ENCODE data around the gene ZNF844. TPM values are rescaled to one million over a fixed set of nuclear protein-coding genes. Genes with fewer than 3 reads are reported as not detected.
A peak's percentile ranks its signal among the peaks of the same experiment; 100 is the strongest.

ZNF844 gene
- total RNA-seq, 1 donor from 2014 or later: 9.4 TPM

GRCh38 chr19:12113121-12113520 lies 48.6 kb downstream of the ZNF844 start:
- Mint-ChIP-seq H3K4me3 (no peak overlapping the region), H3K4me1 (no peaks in the 10 kb centered on the region), H3K27ac (ENCODE audit: unreplicated experiment) (no peak overlapping the region), H3K36me3 (ENCODE audit: low read depth) (peaks cover 66% of the 10 kb centered on the region), H3K9me3 (peaks cover 23% of the 10 kb centered on the region), H3K27me3 (ENCODE audit: low read depth) (no peaks in the 10 kb centered on the region)
- TF ChIP-seq, protein P1, sequence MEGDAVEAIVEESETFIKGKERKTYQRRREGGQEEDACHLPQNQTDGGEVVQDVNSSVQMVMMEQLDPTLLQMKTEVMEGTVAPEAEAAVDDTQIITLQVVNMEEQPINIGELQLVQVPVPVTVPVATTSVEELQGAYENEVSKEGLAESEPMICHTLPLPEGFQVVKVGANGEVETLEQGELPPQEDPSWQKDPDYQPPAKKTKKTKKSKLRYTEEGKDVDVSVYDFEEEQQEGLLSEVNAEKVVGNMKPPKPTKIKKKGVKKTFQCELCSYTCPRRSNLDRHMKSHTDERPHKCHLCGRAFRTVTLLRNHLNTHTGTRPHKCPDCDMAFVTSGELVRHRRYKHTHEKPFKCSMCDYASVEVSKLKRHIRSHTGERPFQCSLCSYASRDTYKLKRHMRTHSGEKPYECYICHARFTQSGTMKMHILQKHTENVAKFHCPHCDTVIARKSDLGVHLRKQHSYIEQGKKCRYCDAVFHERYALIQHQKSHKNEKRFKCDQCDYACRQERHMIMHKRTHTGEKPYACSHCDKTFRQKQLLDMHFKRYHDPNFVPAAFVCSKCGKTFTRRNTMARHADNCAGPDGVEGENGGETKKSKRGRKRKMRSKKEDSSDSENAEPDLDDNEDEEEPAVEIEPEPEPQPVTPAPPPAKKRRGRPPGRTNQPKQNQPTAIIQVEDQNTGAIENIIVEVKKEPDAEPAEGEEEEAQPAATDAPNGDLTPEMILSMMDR (conservative IDR thresholded peaks at IDR 0.05): no peak
- DNase-seq (ENCODE audit: low read depth, low spot score): no peak

DNA sequence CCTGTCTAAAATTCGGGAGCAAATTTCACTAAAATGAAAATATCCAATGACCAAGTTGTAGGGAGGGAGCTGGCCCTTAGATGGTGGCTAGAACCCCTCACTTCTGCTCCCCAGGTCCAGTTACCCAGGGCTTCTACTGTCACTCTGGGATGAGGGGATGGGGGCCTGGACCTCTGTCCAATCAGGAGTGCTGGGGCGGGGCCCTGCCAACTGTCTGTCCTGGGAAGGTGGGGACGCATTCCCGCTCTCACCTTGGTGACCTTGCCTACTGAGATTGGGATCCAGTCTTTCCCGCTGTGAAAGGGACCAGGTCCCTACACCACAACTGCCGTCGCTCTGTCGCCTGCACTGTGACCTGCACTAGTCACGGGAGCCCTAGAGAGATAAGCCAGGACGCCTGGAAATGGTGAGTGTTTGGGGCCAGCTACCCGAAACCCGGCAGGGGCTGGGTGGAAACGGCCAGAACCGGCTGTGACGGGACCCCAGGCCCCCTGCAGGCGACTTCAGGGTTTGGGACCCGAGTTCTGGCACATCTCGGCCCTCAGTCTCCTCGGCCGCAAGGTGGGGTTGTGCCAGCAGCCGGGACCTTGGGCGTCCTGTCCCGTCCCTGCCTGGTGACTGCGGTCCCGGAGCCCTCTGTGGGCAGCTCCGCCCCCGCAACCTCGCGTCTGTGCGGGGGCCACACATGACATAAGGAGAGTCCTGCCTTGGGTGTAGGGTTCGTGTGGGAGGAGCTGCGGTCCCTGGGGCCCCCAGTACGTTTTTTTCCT lies 52.9 kb downstream of the ZNF844 start:
- Mint-ChIP-seq H3K27ac (ENCODE audit: unreplicated experiment) (no peak overlapping the region), H3K36me3 (ENCODE audit: low read depth) (peaks cover 46% of the 10 kb centered on the region), H3K4me3 (no peak overlapping the region), H3K4me1 (no peaks in the 10 kb centered on the region), H3K9me3 (peaks cover 21% of the 10 kb centered on the region), H3K27me3 (ENCODE audit: low read depth) (no peaks in the 10 kb centered on the region)
- DNase-seq (ENCODE audit: low read depth, low spot score): no peak
- TF ChIP-seq, protein P1 (conservative IDR thresholded peaks at IDR 0.05): no peak

- Mint-ChIP-seq H3K4me3 (no peak overlapping the region), H3K9me3 (peaks cover 21% of the 10 kb centered on the region), H3K27me3 (ENCODE audit: low read depth) (no peaks in the 10 kb centered on the region), H3K36me3 (ENCODE audit: low read depth) (peaks cover 44% of the 10 kb centered on the region), H3K4me1 (no peaks in the 10 kb centered on the region), H3K27ac (ENCODE audit: unreplicated experiment) (peak overlapping the region; percentile 3)
- TF ChIP-seq, protein P1 (conservative IDR thresholded peaks at IDR 0.05): peak; percentile 64
- no peak for DNase-seq (ENCODE audit: low read depth, low spot score)
Observed at GRCh38 chr19:12126707-12127106, 62.2 kb downstream of the ZNF844 start.

Other genes with a start within 250 kb of the ZNF844 start
- 6.0 and 6.6 TPM in 2 replicates for gene ZNF439, start 216.0 kb upstream of the ZNF844 start, total RNA-seq
- 32.1 and 33.9 TPM in 2 replicates for gene ZNF69, start 176.9 kb upstream of the ZNF844 start, total RNA-seq
- 12.5 and 12.8 TPM in 2 replicates for gene ZNF700, start 139.6 kb upstream of the ZNF844 start, total RNA-seq
- gene ZNF763, start 99.7 kb upstream of the ZNF844 start, total RNA-seq: 2.9 and 4.5 TPM in 2 replicates
- gene ZNF433, start 29.1 kb upstream of the ZNF844 start, total RNA-seq: 5.7 and 5.8 TPM in 2 replicates
- gene ZNF878, start 11.8 kb upstream of the ZNF844 start, total RNA-seq: 2.1 and 2.5 TPM in 2 replicates
- 8.1 and 9.1 TPM in 2 replicates for gene ZNF20, start 75.6 kb downstream of the ZNF844 start, total RNA-seq
- 22.8 and 29.0 TPM in 2 replicates for gene ZNF625, start 92.0 kb downstream of the ZNF844 start, total RNA-seq
- 13.2 and 13.3 TPM in 2 replicates for gene ZNF136, start 98.4 kb downstream of the ZNF844 start, total RNA-seq
- 5.5 and 5.8 TPM in 2 replicates for gene ZNF44, start 230.2 kb downstream of the ZNF844 start, total RNA-seq